Measurements from ENCODE around the gene GATAD1.
"Not testable (repeated sequence)": the region's sequence is repeated elsewhere in the genome, so short reads cannot be mapped to it uniquely, and the experiment has no call there.

GATAD1 gene, protein sequence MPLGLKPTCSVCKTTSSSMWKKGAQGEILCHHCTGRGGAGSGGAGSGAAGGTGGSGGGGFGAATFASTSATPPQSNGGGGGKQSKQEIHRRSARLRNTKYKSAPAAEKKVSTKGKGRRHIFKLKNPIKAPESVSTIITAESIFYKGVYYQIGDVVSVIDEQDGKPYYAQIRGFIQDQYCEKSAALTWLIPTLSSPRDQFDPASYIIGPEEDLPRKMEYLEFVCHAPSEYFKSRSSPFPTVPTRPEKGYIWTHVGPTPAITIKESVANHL

GRCh38 chr7:92447345-92448204, at the start of gene GATAD1:
Gene GATAD1 (plus strand): TSS chr7:92447482. CDS start chr7:92447730, 248 bp downstream.
- DNase-seq, result peak; percentile 84

- DNase-seq, result no peak
Observed at GRCh38 chr7:92397542-92397941, 49.7 kb upstream of the GATAD1 start.

GRCh38 chr7:92400013-92400412, 47.3 kb upstream of the GATAD1 start:
- DNase-seq, result no peak

GRCh38 chr7:92402920-92403759, 44.1 kb upstream of the GATAD1 start:
- DNase-seq, result no peak

GRCh38 chr7:92403760-92404074, 43.6 kb upstream of the GATAD1 start:
- no peak for DNase-seq

DNA sequence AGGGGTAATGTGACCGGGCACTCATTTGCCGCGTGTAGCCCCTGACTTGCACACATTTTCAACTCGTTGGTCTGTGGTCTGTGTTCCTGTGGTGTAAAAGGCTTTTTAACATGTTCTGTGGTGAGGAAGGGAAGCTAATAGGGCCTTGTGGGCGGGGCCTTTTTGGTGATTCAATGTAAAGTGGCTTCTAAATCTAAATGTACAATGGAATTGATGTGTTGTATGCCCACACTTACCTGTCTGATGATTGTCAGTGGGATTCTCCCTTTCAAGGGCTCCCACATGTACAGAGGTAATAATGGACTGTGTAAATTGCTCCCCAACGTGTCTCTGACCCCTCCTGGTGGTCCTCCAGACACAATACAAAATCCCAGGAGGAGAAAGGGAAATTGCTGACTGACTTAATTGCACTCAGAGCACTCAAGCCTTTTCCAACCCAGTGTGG, 43.1 kb upstream of the GATAD1 start:
- DNase-seq, result peak; percentile 25

DNA sequence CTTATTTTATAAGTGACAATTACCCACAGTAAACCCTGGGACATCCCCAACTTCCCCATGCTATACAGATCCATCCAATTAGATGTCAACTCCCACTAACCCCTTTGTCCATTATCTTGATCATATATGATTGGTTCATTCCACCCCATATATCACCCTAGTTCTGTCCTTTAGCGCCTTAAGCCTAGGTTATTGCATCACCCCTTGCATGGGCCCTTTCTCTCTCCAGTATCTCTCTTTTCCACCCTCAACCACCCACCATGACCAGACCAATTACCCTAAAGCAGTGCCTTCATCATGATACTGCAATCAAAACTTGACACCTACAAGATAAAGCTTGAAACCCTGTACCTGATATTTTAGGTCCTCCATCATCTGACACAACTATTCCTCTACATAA, 37.9 kb upstream of the GATAD1 start:
- DNase-seq, result no peak

- not testable (repeated sequence) for DNase-seq
Observed at GRCh38 chr7:92410162-92410561, 37.1 kb upstream of the GATAD1 start.

DNA sequence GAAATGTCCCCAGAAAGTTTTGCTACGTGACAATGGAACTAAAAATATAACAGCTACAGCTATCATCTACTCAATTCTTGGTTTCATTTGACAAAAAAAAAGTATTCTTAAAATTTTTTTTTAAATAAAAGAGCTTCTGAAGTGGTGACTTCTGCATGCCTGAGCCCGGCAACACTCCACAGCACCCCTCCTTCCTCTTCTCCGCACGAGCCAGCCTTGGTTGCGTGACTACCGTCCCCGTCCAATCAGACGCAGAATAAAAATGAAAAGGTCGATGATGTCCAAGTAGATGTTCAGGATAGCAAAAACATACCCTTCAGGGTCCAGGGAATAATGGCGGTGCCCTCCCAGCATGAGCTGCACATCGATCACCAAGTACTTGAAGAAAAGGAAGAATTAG, 34.5 kb upstream of the GATAD1 start:
- DNase-seq, result no peak

DNA sequence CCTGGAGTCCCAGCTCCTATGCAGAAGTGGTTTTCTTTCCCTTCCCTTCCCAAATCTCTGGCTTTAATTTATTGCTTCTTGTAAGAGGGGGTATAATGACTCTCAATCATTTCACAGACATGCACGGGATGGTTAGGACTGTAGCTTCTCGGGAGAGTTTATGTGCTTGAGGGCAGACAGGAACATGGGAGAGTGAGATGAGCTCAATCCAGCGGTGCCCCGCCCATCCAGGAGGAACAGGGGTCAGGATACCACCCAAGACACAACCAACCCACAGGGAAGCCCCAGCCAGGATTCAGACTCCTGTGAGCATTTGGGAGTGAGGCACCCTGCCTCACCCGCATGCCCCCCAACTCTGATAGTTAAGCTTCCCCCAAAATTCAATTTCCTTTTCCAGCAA, 33.7 kb upstream of the GATAD1 start:
- no peak for DNase-seq

DNA sequence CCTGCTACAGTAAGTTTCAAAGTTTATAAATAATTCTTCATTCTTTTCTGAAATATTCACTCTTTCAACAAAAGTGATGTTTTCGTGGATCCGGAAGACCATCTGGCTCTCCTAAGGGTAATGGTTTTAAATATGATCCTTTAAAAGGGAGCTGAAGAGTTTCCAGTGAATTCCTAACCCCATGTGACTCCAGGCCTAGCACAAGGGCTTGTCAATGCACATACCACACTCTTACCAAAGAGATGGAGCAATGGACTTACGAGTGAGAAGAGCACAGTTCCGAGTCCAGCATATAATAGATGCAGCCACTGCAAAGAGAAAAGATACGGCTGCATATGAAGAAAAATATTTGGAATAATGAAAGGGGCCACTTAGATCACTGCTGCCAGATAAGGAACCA, 32.1 kb upstream of the GATAD1 start:
- no peak for DNase-seq

DNA sequence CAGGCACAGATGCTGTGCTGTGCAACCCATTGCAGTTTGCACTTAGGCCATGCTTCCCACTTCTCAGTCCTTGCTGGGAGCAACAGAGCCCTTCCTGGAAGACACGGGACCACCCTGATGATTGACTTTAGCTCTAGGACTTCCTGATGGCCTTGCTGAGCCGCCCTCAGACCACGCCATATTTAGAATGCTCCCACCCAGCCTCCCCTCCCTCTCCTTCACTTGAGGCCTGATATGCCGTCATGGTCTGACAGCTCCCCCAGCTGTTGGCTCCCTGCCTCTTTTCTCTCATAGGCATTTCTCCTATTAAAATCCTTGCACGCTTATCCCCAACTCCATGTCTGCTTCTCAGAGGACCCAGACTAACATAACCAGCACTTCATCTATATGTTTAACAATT, 29.4 kb upstream of the GATAD1 start:
- no peak for DNase-seq

DNA sequence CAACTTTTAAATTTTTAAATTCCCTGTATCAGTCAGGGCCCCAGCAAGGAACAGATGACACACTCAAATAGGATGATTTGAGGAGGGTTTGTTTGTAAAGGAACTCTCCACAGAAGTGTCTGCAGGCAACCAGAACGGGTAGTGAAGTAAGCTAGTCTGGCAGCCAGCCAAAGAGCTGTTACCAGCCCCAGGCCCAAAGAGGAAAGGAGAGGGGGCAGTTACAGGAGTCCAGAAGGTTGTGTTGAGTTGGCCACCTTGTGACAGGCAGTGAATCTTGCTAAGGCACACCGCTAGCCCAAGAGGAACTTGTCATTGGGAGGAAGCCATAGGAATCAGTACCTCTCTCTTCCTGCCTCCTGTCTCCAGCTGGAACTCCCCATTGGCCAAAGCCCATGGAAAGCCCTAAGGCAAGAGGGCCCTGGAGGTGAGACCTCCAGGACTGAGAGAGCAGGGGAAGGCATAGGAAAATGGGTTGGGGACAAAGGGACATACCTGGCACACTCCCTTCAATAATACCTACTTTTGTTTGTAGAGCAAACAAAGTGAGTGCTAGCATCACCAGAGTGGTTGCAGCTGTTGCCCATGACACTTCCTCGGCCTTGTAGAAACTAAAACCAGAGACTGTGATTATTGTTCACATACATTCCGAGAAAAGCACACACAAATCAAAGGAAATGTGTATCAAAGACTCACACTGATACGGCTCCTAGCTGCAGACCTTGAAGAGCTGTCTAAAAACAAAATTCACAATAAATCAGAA, 25.4 kb upstream of the GATAD1 start:
- DNase-seq, result no peak

DNA sequence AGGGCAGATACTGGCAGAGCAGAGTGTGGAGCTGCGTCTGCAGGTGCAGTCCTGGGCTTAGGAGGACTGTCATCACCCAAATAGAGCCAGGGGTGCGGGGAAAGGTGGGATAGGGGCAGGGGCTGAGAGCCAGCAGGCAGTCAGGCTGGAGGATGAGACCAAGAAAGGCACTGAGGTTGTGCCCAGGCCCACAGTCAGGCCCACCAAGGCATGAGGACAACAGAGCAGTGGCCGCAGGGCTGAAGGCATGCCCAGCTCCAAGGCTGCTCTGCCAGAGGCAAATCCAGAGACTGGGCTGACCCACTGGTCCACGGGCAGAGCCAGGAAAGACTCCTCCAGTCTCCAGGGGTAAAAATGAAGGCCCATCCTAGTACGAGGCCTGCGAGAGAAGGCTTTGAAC, 24.4 kb upstream of the GATAD1 start:
- DNase-seq, result no peak

- DNase-seq, result no peak
Observed at GRCh38 chr7:92423710-92424131, 23.6 kb upstream of the GATAD1 start.

- peak; percentile 31 for DNase-seq
Observed at GRCh38 chr7:92425311-92425947, 21.9 kb upstream of the GATAD1 start.

DNA sequence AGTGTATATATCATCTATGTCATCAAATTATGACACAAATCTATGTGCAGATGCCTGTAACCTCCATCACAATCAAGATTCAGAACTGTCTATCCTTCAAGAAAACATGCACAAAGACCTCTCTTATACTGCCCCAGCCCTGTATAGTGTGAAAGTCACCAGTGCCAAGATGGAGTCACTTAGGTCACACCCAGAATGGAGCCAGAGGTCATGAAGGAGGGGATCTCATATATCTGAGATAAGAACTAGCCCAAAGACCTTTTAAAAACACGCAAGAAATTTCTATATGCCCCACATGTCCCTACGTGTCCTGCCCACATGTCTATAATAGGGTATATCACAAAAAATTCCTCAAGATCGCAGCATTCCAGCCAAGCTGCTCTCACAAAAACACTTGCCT, 20.1 kb upstream of the GATAD1 start:
- no peak for DNase-seq

DNA sequence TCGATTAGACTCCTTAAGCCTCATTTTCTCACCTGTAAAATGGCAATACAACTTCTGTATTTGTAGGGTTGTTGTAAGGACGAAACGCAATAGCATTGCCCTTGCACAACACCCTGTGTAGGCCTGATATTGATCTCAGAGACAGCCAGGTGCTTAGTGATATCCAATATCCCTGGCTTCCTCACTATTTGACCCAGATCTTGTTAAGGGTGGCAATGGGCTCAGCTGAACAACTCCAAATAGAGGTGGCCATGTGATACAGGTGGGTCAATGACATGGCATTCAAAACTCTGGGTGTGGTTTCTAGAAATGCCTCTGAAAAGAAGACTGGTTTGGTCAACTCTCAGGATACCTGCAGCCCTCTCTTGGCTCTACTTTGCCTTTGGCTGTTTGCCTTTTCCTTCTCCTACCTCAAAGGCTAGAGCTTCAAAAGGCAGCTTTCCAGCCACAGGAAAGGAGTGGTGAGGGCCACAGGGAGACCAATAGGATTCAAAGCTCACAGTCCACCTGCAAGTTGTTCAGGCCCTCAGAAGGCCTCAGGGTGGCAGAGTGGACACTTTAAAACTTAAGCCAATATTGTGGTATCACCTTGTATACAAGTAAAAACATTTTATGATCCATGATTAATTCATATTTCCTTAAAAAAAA, 14.9 kb upstream of the GATAD1 start:
- DNase-seq, result no peak

GRCh38 chr7:92433019-92433418, 14.3 kb upstream of the GATAD1 start:
- DNase-seq, result no peak

GRCh38 chr7:92435542-92435941, 11.7 kb upstream of the GATAD1 start:
- DNase-seq, result no peak

GRCh38 chr7:92436612-92437445, 10.5 kb upstream of the GATAD1 start:
- DNase-seq, result no peak
